GM18907 (cell line): ENCODE results near the gene NRIP2.

Experiments used
- ATAC-seq: cut with Tn5 transposase; IDR thresholded peaks from one replicate; pipeline ENCODE4 v1.9.1; 2021; ENCODE audit warnings: mild to moderate bottlenecking, moderate library complexity; ENCODE audit not compliant: unreplicated experiment

The NRIP2 gene

DNA sequence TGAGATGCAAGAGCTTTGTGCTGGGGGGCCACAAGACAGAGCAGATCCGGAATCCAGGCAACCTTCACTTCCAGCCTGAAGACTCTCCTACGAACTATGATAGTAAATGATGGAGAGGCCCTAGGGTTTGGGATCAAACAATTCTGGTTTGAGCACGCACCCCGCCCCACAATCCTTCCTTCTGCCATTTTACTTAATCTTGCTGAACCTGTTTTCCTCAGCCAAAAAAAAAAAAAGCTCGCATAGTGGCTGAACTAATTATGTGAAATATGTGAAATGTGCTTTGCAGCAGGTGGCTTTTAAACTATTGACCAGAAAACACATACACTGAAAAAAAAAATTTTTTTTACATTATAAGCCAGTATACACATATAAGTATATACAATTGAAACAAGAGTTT lies 23.0 kb downstream of the NRIP2 start:
- ATAC-seq = no peak

DNA sequence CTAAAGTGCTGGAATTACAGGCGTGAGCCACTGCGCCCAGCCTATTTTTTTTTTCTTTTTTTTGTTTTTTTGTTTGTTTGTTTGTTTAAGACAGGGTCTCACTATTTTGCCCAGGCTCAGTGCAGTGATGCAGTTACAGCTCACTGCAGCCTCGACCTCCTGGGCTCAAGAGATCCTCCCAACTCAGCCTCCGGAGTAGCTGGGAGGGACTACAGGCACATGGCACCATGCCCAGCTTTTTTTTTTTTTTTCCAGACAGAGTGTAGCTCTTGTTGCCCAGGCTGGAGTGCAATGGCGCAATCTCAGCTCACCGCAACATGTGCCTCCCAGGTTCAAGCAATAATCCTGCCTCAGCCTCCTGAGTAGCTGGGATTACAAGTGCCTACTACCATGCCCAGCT lies 28.1 kb downstream of the NRIP2 start:
- no peak for ATAC-seq

- no peak for ATAC-seq
Measured at GRCh38 chr12:2805143-2805520, 29.7 kb downstream of the NRIP2 start.

- ATAC-seq = no peak
Measured at GRCh38 chr12:2804393-2805142, 30.3 kb downstream of the NRIP2 start.

GRCh38 chr12:2803635-2804392 lies 31.0 kb downstream of the NRIP2 start:
- ATAC-seq = no peak

DNA sequence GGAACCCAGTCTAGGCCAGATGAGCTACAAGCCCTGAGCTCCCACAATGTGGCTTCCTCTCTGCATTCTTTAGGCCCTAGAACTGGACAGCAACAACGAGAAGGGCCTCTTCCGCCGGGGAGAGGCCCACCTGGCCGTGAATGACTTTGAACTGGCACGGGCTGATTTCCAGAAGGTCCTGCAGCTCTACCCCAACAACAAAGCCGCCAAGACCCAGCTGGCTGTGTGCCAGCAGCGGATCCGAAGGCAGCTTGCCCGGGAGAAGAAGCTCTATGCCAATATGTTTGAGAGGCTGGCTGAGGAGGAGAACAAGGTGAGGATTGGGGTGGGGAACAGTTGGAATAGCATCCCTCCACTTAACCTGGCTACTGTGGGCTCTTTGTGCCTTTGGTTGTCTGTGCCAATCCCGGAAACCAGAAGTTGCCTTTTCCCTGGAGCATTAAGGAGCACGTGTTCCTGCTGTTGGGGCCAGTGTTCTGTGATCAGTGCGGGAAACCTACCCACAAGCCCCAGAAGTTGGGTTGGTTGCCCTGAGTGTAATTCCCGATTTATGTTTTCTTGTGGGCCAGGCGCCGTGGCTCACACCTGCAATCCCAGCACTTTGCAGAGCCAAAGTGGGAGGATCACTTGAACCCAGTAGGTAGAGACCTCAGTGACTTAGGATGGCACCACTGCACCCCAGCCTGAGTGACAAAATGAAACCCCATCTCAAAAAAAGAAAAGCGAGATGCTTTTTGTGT lies 33.6 kb downstream of the NRIP2 start:
- ATAC-seq = no peak

- ATAC-seq = no peak
Measured at GRCh38 chr12:2800046-2800570, 34.7 kb downstream of the NRIP2 start.

DNA sequence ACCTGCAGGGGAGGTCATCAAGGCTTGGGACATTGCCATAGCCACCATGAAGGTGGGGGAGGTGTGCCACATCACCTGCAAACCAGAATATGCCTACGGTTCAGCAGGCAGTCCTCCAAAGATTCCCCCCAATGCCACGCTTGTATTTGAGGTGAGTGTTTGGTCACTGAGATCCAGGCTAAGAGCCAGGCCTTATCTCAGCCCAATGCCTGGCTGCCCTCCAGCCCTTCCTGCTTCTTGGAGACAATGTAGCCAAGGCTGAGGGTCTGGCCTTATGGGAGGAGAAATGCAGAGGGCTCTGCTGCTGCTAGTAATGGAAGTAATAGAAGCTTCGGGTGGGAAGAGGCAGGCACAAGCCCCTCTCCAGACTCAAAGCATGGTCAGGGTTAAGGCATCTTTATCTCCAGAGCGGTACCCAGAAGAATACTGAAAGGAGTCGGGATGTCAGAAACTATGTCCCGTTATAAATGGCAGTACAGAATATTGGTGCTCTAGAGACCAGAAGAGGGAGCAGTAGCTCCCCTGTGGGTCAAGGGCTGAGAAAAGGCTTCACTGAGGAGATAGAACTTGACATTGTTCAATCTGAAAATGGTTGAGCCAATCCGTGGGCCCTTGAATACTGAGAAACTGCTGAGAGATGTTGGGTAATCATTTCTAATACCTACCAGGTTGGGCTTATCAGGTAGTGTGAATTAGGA lies 37.0 kb downstream of the NRIP2 start:
- ATAC-seq = no peak

DNA sequence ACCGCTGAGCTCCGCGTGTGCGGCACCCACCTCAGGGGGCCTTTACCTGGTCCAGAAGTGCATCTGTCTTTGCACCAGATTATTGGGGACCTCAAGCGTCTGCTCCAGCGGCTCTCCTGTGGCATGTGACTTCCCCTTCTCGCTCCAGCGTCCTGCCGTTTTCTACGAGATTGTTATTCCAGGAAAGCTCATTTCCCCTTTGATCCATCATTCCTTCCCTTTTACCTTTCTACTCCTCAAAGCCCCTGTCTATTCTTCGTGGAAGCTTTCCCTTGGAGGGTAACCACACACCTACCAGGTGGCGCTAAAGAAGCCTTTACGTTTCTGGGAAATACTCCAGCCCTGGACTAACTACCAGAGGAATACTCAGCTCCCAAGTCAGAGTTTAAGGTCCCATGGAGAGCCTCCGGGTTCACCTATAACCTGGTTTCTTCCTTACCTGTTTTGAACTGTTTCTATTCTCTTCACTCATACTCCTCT lies 38.6 kb downstream of the NRIP2 start:
- no peak for ATAC-seq

DNA sequence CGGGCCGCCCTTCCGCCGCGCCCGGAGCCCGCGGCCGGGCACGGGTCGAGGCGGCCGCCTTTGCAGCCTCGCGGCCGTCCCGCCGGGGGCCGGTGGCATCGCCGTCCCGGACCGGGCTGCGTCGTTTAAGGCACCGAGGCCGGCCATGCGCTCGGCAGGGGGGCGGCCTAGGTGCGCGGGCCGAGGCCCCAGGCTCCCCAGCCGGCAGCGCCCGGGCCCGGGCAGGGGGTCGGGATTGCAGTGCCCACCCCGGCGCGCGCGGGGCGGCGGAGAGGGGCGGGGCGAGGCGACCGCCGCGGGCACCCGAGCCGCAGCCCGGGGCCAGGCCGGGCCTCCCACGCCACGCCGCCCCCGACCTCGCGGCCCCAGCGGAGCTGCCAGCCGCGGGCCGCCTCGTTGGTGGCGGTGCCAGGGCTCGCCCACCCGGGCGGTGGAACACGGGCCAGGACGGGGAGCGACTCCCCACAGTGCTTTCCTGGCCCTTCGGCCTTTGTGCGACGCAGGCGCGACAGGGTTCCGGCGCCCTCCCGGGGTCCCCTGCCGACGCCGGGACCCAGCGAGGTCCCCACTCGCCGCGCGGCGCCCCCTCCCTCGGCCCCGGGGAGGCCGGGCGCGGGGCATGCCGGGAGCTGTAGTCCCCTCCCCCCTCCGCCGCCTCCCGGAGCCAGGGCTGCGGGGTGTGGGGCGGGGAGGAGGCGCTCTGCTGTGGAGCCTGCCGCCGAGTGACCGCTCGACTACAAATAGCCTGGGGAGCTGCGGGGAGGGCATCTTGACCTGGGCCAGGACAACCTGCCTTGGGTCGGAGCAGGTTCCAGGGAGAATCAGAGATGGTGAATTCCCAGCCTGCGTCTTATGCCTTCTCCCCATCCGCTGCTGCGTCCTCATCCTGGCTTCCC lies 39.3 kb downstream of the NRIP2 start:
- peak; percentile 66 for ATAC-seq

- ATAC-seq = peak; percentile 81
Measured at GRCh38 chr12:2794736-2795289, 40.0 kb downstream of the NRIP2 start, which contains the start of gene FKBP4. Gene FKBP4 (plus strand): TSS chr12:2794970. CDS start chr12:2795140, 170 bp downstream.

- ATAC-seq = peak; percentile 2
Measured at GRCh38 chr12:2794191-2794735, 40.6 kb downstream of the NRIP2 start.

DNA sequence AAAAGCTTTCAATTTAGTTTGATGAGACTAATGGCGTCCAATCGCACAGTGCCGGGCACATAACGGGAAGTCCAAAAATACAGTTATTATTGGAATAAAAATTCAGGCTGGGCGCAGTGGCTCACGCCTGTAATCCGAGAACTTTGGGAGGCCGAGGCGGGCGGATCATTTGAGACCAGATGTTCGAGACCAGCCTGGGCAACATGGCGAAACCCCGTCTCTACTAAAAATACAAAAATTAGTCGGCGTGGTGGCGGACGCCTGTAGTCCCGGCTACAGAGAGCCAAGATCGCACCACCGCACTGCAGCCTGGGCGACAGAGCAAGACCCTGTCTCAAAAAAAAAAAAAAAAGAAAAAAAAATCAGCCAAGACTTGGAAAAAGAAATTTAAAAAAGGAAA lies 41.3 kb downstream of the NRIP2 start:
- no peak for ATAC-seq

GRCh38 chr12:2792671-2793500 lies 41.9 kb downstream of the NRIP2 start:
- ATAC-seq = no peak

- ATAC-seq = no peak
Measured at GRCh38 chr12:2791089-2791488, 43.7 kb downstream of the NRIP2 start.

- no peak for ATAC-seq
Measured at GRCh38 chr12:2785017-2785416, 49.8 kb downstream of the NRIP2 start.

DNA sequence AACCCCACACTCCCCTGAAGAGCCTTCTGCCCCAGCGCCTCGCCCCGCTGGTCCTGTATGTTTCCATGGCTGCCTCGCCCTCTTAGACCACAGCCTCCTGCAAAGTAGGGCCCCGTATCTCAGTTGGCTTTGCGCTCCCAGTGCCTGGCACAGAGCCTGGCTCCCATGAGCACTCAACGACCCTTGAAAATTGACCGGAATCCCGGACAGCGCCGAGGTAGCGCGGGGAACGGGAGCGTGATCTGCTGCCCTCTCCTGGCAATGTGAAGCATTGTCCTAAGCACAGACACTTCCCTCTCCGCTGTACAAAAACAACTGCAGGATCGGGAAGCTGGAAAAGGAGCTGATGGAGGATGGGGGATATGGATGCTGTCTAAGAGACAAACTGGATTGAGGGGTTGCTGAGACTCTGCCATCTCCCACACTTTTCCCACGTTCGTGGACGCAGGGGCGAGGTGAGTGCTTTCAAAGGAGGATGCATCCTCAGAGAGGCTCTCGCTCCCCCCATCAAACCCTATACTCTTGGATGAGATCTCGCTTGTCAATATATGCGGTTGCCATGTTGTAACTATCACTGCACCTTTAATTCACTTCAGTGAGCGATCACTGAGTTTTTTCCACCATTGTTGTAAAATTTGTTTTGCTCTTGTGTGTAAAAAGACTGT lies 50.8 kb downstream of the NRIP2 start:
- peak; percentile 43 for ATAC-seq

DNA sequence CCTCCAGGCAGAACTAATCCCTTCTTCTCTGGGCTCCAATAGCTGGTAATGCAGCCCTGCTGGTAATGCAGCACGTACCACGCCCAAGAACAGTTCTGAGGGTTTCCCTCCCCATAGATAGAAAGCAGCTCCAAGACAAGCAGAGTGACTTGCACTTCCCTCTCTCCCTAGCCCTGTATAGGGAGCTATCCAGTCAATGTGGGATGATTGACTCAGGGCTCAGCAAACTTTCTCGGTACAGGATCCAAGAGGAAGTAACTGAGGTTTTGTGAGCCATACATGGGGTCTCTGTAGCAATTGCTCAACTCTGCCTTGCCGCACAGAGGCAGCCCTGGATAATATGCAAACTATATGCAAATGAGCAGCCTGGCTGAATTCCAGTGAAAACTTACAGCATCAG lies 55.6 kb downstream of the NRIP2 start:
- no peak for ATAC-seq
